SH-SY5Y (cell line): ENCODE measurements around the gene GLRX.

Experiments
- GATA2 ChIP-seq: IDR thresholded peaks from 2 replicates; pipeline ENCODE4 v1.6.1; 2011; ENCODE audit warnings: mild to moderate bottlenecking, low read depth, low read length
- GATA3 ChIP-seq: IDR thresholded peaks from 2 replicates; pipeline ENCODE4 v1.6.1; 2011; ENCODE audit warnings: low read depth, mild to moderate bottlenecking, low read length, moderate library complexity

DNA sequence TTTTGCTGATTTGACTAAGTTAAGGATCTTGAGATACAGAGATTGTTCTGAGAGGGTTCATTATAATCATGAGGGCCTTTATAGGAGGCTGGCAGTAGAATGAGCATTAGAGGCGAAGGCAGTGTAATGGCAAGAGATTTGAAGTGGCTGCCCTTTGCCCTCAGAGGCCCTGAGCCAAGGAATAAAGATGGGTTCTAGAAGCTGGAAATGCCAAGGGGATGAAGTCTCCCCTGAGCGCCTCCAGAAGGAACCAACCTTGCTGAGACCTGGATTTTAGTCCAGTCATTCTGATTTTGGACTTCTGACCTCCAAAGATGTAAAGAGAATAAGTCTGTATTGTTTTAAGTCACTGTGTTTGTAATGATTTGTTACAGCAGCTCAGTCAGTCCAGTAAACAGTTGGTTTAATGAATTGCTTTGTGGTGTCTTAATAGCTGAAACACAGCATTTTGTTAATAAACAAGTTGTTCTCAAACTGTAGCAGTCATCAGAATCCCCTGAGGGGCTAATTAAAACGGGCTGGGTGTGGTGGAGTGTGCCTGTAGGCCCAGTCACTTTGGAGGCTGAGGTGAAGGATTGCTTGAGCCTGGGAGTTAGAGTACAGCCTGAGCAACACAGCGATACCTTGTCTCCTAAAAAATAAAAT is 23.2 kb downstream of the GLRX start:
- TF ChIP-seq GATA2 (no peak), GATA3 (no peak)
